Tibial artery (tissue), 4 donors: ENCODE results near the gene TMEM250.
A peak's percentile ranks its signal among the peaks of the same experiment; 100 is the strongest.

Experiments used
- DNase-seq, 2 donors: peaks; one replicate each; pipeline ENCODE4 v3.0.0-alpha.2; 2019
- H3K27ac ChIP-seq, 2 donors: fragments of 200-600 bp; sonication (generic) in 1 of 2; 1 replicate in 1 of 2; 2 replicates in 1 of 2; pipeline ENCODE4 v1.5.1; 2018 to 2019; ENCODE audit warnings: mild to moderate bottlenecking in 1 of 2
- H3K27me3 ChIP-seq, 2 donors: fragments of 200-600 bp; sonication (generic) in 1 of 2; one replicate each; pipeline versions ENCODE4 v1.5.1 to v1.6.0; 2016 to 2019
- H3K36me3 ChIP-seq, 3 donors: fragments of 200-600 bp; sonication (generic) in 2 of 3; one replicate each; pipeline ENCODE4 v1.5.1; 2016 to 2019; ENCODE audit warnings: mild to moderate bottlenecking in 2 of 3
- H3K4me1 ChIP-seq, 4 donors: fragments of 200-600 bp; sonication (generic) in 2 of 4; 1 replicate in 3 of 4; 2 replicates in 1 of 4; pipeline ENCODE4 v1.5.1; 2016 to 2019
- H3K4me3 ChIP-seq, 2 donors: fragments of 200-600 bp; sonication (generic) in 1 of 2; 1 replicate in 1 of 2; 2 replicates in 1 of 2; pipeline ENCODE4 v1.5.1; 2018 to 2019; ENCODE audit warnings: mild to moderate bottlenecking in 2 of 2
- H3K9me3 ChIP-seq, 3 donors: fragments of 200-600 bp; sonication (generic) in 1 of 3; one replicate each; pipeline ENCODE4 v1.5.1; 2016 to 2019
- CTCF ChIP-seq, 2 experiments: fragments of 200-600 bp in 1 of 2; fragments of 450-650 bp in 1 of 2; IDR thresholded peaks; one replicate each; pipeline ENCODE4 v1.5.1; 2017 to 2019; ENCODE audit warnings: antibody characterized with exemption in 2 of 2, mild to moderate bottlenecking in 1 of 2, moderate library complexity in 1 of 2
- intact Hi-C: fragments of 100-400 bp; cut with DNase I; formaldehyde crosslinking; loops from one replicate; pipeline ENCODE4 v1.15.0; 2023; ENCODE audit warnings: low total_unique reads

Gene TMEM250

GRCh38 chr9:136078024-136078423 is 40.7 kb downstream of the TMEM250 start:
- Histone ChIP-seq H3K27me3 (no peaks in the 10 kb centered on the region), H3K36me3 (peaks cover 0 to 28% (median 9%) of the 10 kb centered on the region in 3 donors), H3K4me1 (peaks cover 13 to 59% (median 48%) of the 10 kb centered on the region in 4 donors), H3K4me3 (no peak overlapping the region), H3K9me3 (no peaks in the 10 kb centered on the region), H3K27ac (peak overlapping the region in 1 of 2 donors; percentile 71)
- intact Hi-C loops, result no loop called here
- DNase-seq, result no peak
- TF ChIP-seq CTCF (IDR thresholded peaks at IDR 0.05), result no peak

DNA sequence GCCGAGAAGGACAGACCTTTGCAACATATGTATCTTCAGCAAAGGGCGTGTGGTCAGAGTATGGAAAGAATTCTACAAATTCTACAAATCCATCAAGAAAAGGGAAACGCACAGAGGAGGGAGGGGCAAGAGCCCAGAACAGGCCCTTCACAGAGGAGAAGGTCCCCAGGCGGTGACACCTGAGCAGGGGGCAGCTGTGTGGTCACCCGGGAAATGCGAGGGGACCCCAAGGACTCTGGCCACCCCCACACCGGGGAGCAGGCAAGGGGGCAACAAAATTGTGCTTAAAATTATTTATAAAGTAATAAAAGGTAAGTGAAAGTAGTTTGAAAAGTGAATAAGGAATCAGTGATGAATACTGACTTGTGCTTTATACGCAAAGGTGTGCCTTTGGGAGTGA is 41.2 kb downstream of the TMEM250 start:
- TF ChIP-seq CTCF (IDR thresholded peaks at IDR 0.05), result no peak
- Histone ChIP-seq H3K4me1 (peaks cover 13 to 54% (median 43%) of the 10 kb centered on the region in 4 donors), H3K27ac (no peak overlapping the region), H3K4me3 (no peak overlapping the region), H3K36me3 (peaks cover 0 to 23% (median 4%) of the 10 kb centered on the region in 3 donors), H3K9me3 (no peaks in the 10 kb centered on the region), H3K27me3 (no peaks in the 10 kb centered on the region)
- no peak for DNase-seq
- intact Hi-C loops, result no loop called here

- peaks cover 6 to 40% (median 29%) of the 10 kb centered on the region in 4 donors for H3K4me1 ChIP-seq
- TF ChIP-seq CTCF (IDR thresholded peaks at IDR 0.05), result no peak
Observed at GRCh38 chr9:136075881-136076678, 42.6 kb downstream of the TMEM250 start.

DNA sequence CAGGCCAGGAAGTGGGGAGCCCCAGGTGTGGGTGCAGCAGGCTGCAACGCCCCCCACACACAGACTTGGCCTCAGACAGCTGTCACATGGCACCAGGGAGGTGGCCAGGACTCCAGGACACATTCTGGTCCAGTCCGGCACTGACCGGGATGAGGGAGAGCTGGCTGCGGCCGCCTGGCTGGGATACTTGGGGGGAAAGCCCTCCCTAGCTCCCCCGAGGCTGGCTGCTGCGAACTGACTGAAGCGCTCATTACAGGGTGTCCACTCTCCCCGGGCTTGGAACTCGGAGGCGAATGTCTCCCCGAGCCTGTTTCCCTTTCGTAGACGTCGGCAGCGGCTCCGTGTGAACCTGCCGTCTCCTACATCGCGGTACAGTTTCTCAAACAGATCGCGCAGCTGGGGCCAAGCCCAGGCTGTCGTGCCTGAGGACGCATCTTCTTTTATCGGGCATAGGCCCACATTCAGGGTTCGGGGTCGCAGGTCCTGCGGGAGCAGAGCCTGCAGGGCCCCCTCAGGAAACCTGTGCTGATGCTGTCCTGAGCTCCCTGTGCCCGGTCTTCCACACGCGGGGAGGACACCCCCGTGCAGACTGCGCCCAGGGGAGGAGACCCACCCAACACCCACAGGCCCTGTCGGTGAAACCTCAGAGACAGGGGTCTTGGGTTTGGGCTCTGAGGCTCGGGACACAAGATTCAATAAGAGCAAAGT is 43.4 kb downstream of the TMEM250 start:
- no peak overlapping the region for H3K4me3 ChIP-seq
- no peaks in the 10 kb centered on the region for H3K27me3 ChIP-seq
- H3K36me3 ChIP-seq, result peaks cover 0 to 23% (median 4%) of the 10 kb centered on the region in 3 donors
- no peak overlapping the region for H3K27ac ChIP-seq
- H3K4me1 ChIP-seq, result peaks cover 6 to 32% (median 22%) of the 10 kb centered on the region in 4 donors
- intact Hi-C loops, result no loop called here
- H3K9me3 ChIP-seq, result no peaks in the 10 kb centered on the region
- TF ChIP-seq CTCF (IDR thresholded peaks at IDR 0.05), result no peak
- DNase-seq, result peak in 1 of 2 donors; percentile 60

More at GRCh38 chr9:136075881-136076678, 42.6 kb downstream of the TMEM250 start:
- intact Hi-C loops, result no loop called here
- Histone ChIP-seq H3K9me3 (no peaks in the 10 kb centered on the region), H3K36me3 (peaks cover 0 to 23% (median 4%) of the 10 kb centered on the region in 3 donors), H3K27me3 (no peaks in the 10 kb centered on the region), H3K4me3 (no peak overlapping the region), H3K27ac (no peak overlapping the region)
- DNase-seq, result peak in 1 of 2 donors; percentile 63

GRCh38 chr9:136074706-136075105 is 44.0 kb downstream of the TMEM250 start:
- Histone ChIP-seq H3K27ac (no peak overlapping the region), H3K9me3 (no peaks in the 10 kb centered on the region), H3K36me3 (peaks cover 0 to 23% (median 4%) of the 10 kb centered on the region in 3 donors), H3K4me3 (no peak overlapping the region), H3K27me3 (no peaks in the 10 kb centered on the region), H3K4me1 (peaks cover 6 to 26% (median 17%) of the 10 kb centered on the region in 4 donors)
- intact Hi-C loops, result no loop called here
- peak in 1 of 2 donors; percentile 57 for DNase-seq
- no peak for TF ChIP-seq CTCF (IDR thresholded peaks at IDR 0.05)
